GM12878 (cell line): ENCODE data around the gene OSER1. TPM values are rescaled to one million over a fixed set of nuclear protein-coding genes. Genes with fewer than 3 reads are reported as not detected.

ENCODE experiments used
- ATAC-seq: fragments of 200-7000 bp; cut with Tn5 transposase; 3 replicates; pipeline ENCODE4 v1.9.1; 2020; ENCODE audit warnings: mild to moderate bottlenecking, moderate library complexity
- BruUV-seq: library from RNA; stranded (reverse); fragments of 400-500 nt; replicated peaks from 2 replicates; lab custom pipeline; 2021; lab: Mats Ljungman, UMichigan
- CTCF ChIA-PET: fragments of 300-600 bp; sonication (Branson Sonifier 250); formaldehyde crosslinking; extraction: SDS; loops from one replicate; lab custom pipeline; 2021; ENCODE audit warnings: inconsistent platforms; lab: Yijun Ruan, JAX
- POLR2A ChIA-PET: fragments of 350-600 bp; formaldehyde crosslinking; extraction: SDS; loops from one replicate; lab custom pipeline; 2021; ENCODE audit warnings: inconsistent platforms; lab: Charles Lee
- RAD21 ChIA-PET: fragments of 300-600 bp; sonication (Branson Sonifier 250); formaldehyde crosslinking; loops from one replicate; lab custom pipeline; 2023; ENCODE audit warnings: antibody characterized with exemption; ENCODE audit not compliant: unreplicated experiment; lab: Charles Lee
- SMC1A ChIA-PET: fragments of 300-600 bp; sonication (Branson Sonifier 250); formaldehyde crosslinking; loops from one replicate; lab custom pipeline; 2023; ENCODE audit not compliant: unreplicated experiment, uncharacterized antibody; lab: Charles Lee
- DNase-seq: peaks from one replicate; pipeline ENCODE4 v3.0.0-alpha.2; 2011; ENCODE audit warnings: low read depth, low spot score
- FAIRE-seq: peaks from 3 replicates; lab custom pipeline; 2011; peaks lifted over from hg19 to GRCh38; lab: Jason Lieb, UNC
- H2AFZ ChIP-seq: 2 replicates; pipeline ENCODE4 v1.6.0; 2011; ENCODE audit warnings: low read depth, low read length, control low read depth; ENCODE audit not compliant: control insufficient read depth
- H3K27ac ChIP-seq: 2 replicates; pipeline ENCODE4 v1.5.1; 2011; ENCODE audit warnings: control low read depth; ENCODE audit not compliant: control insufficient read depth, insufficient read depth
- H3K27me3 ChIP-seq, 2 experiments: replicated peaks in 1 of 2; 2 replicates each; pipeline versions ENCODE4 v1.6.0 to v1.6.1; 2011; ENCODE audit warnings: low read length in 1 of 2; ENCODE audit not compliant: control insufficient read depth in 2 of 2, insufficient read depth in 2 of 2
- H3K36me3 ChIP-seq, 2 experiments: 2 replicates each; pipeline ENCODE4 v1.5.1; 2011; ENCODE audit warnings: low read length in 1 of 2; ENCODE audit not compliant: control insufficient read depth in 2 of 2, insufficient read depth in 2 of 2
- H3K4me1 ChIP-seq: 2 replicates; pipeline ENCODE4 v1.6.1; 2011; ENCODE audit warnings: mild to moderate bottlenecking, low read length, moderate library complexity, mixed read lengths; ENCODE audit not compliant: control insufficient read depth, insufficient read depth
- H3K4me2 ChIP-seq: 2 replicates; pipeline ENCODE4 v1.6.0; 2011; ENCODE audit warnings: control low read depth; ENCODE audit not compliant: control insufficient read depth, insufficient read depth
- H3K4me3 ChIP-seq: fragments of 200-600 bp; sonication (generic); 2 replicates; pipeline ENCODE4 v1.5.1; 2016
- H3K79me2 ChIP-seq: 2 replicates; pipeline ENCODE4 v1.6.0; 2011; ENCODE audit warnings: low read length; ENCODE audit not compliant: control insufficient read depth, insufficient read depth
- H3K9ac ChIP-seq: 2 replicates; pipeline ENCODE4 v1.8.0; 2011; ENCODE audit warnings: low read length, control low read depth, mixed read lengths; ENCODE audit not compliant: control insufficient read depth, insufficient read depth
- H3K9me3 ChIP-seq: replicated peaks from 3 replicates; pipeline ENCODE4 v1.5.1; 2011; ENCODE audit warnings: mild to moderate bottlenecking, low read length; ENCODE audit not compliant: control insufficient read depth, insufficient read depth
- H4K20me1 ChIP-seq: 2 replicates; pipeline ENCODE4 v1.6.0; 2011; ENCODE audit not compliant: control insufficient read depth, insufficient read depth
- CHD4 ChIP-seq: fragments of 200-600 bp; sonication (generic); IDR thresholded peaks from 2 replicates; pipeline ENCODE4 v1.6.1; 2016; ENCODE audit warnings: mild to moderate bottlenecking
- EGR1 ChIP-seq, 2 experiments: IDR thresholded peaks; 1 replicate in 1 of 2; 2 replicates in 1 of 2; pipeline ENCODE4 v1.6.1; 2011 to 2012; ENCODE audit warnings: low read depth in 2 of 2, low read length in 2 of 2, borderline replicate concordance in 1 of 2, mild to moderate bottlenecking in 1 of 2, moderate library complexity in 1 of 2
- TCF12 ChIP-seq: IDR thresholded peaks from 2 replicates; pipeline ENCODE4 v1.6.1; 2011; ENCODE audit warnings: low read depth, mild to moderate bottlenecking, low read length
- TCF3 ChIP-seq: IDR thresholded peaks from 2 replicates; pipeline ENCODE4 v1.6.1; 2012; ENCODE audit warnings: low read depth, mild to moderate bottlenecking, low read length, borderline replicate concordance; ENCODE audit not compliant: insufficient read depth
- ZNF24 ChIP-seq: fragments of 450-650 bp; IDR thresholded peaks from 2 replicates; pipeline ENCODE4 v1.6.1; 2017; ENCODE audit warnings: antibody characterized with exemption, mild to moderate bottlenecking
- WGBS: methylation state at CpG from one replicate; pipeline ENCODE4 v1.1.6; 2016; ENCODE audit warnings: low lambda C conversion rate; ENCODE audit not compliant: insufficient replicate concordance, insufficient coverage; ENCODE audit errors: missing lambda C conversion rate; 5-methylcytosine and 5-hydroxymethylcytosine counted together
- in situ Hi-C: fragments of 300-500 bp; cut with MboI; formaldehyde crosslinking; loops from 9 replicates; pipeline ENCODE4 v1.14.3; 2018; ENCODE audit warnings: mixed read lengths
- intact Hi-C: fragments of 100-400 bp; cut with micrococcal nuclease; formaldehyde crosslinking; loops from one replicate; pipeline ENCODE4 v1.14.2; 2022; ENCODE audit not compliant: unreplicated experiment
- polyA plus RNA-seq, 11 experiments: library from polyadenylated mRNA; depleted of rRNA in 4 of 11; unstranded in 6 of 11; stranded (reverse) in 5 of 11; fragments of >200 nt; fragmentation: Nextera tagmentation in 4 of 11; fragmentation: Illumina TruSeq in 1 of 11; extraction: Ambion mirVana in 4 of 11; extraction: Trizol in 1 of 11; gene quantifications; 1 replicate in 1 of 11; 2 replicates in 10 of 11; pipeline versions ENCODE4 v1.2.1 to v1.2.3, GENCODE V29; 2011 to 2016; ENCODE audit warnings: inconsistent platforms in 2 of 11, missing spikeins in 2 of 11, low read depth in 1 of 11
- total RNA-seq, 4 experiments: library from RNA; depleted of rRNA in 3 of 4; stranded (reverse); fragments of >200 nt in 3 of 4; fragmentation: Illumina TruSeq in 1 of 4; extraction: Trizol in 1 of 4; gene quantifications; 2 replicates each; pipeline versions ENCODE4 v1.2.1 to v1.2.3, GENCODE V29; 2013 to 2021
- TF ChIP-seq, protein P1 (sequence below): fragments of 450-650 bp; IDR thresholded peaks from 2 replicates; pipeline ENCODE4 v1.6.1; 2016; ENCODE audit warnings: mild to moderate bottlenecking
- TF ChIP-seq, protein P2 (sequence below): fragments of 450-650 bp; IDR thresholded peaks from 2 replicates; pipeline ENCODE4 v1.6.1; 2017; ENCODE audit warnings: antibody characterized with exemption, mild to moderate bottlenecking, moderate library complexity

OSER1 gene
- total and polyA plus RNA-seq, 10 of the 15 experiments (the other 5 are each of a cell fraction or from before 2014, with no cell fraction given) = 19.3 to 63.8 (median 28.4) TPM

DNA sequence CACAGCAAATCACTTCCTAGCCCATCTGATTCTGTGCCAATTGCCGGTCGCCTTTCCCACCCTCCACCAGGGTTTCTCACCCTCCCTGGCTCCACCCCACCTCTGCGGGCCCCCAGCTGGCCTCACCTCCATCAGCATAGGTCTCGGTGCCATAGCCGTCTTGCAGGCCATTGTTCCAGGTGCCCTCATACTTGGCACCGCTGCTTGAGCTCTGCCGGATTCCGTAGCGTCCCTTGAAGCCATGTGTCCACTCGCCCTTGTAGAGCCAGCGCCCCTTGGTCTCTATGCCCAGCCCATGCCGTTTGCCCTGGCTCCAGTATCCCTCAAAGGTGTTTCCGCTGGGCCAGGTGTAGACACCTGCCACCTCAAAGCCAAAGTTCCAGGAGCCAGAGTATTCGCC lies 24.4 kb downstream of the OSER1 start:
- Histone ChIP-seq H3K4me2 (no peak overlapping the region), H3K27me3 (peaks cover 6 to 12% of the 10 kb centered on the region in 2 experiments; a peak in 3 of 4 replicates), H3K4me3 (no peak overlapping the region)
- intact Hi-C loops = no loop called here
- no peak for ATAC-seq
- no peak for TF ChIP-seq EGR1 (IDR thresholded peaks at IDR 0.05; ENCODE audit: borderline replicate concordance in 1 of 2, low read depth in 2 of 2, low read length in 2 of 2)
- TF ChIP-seq TCF12 = no peak
- TF ChIP-seq, protein P1, sequence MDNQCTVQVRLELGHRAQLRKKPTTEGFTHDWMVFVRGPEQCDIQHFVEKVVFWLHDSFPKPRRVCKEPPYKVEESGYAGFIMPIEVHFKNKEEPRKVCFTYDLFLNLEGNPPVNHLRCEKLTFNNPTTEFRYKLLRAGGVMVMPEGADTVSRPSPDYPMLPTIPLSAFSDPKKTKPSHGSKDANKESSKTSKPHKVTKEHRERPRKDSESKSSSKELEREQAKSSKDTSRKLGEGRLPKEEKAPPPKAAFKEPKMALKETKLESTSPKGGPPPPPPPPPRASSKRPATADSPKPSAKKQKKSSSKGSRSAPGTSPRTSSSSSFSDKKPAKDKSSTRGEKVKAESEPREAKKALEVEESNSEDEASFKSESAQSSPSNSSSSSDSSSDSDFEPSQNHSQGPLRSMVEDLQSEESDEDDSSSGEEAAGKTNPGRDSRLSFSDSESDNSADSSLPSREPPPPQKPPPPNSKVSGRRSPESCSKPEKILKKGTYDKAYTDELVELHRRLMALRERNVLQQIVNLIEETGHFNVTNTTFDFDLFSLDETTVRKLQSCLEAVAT = no peak
- TF ChIP-seq TCF3 = no peak
- TF ChIP-seq CHD4 = no peak
- TF ChIP-seq, protein P2, sequence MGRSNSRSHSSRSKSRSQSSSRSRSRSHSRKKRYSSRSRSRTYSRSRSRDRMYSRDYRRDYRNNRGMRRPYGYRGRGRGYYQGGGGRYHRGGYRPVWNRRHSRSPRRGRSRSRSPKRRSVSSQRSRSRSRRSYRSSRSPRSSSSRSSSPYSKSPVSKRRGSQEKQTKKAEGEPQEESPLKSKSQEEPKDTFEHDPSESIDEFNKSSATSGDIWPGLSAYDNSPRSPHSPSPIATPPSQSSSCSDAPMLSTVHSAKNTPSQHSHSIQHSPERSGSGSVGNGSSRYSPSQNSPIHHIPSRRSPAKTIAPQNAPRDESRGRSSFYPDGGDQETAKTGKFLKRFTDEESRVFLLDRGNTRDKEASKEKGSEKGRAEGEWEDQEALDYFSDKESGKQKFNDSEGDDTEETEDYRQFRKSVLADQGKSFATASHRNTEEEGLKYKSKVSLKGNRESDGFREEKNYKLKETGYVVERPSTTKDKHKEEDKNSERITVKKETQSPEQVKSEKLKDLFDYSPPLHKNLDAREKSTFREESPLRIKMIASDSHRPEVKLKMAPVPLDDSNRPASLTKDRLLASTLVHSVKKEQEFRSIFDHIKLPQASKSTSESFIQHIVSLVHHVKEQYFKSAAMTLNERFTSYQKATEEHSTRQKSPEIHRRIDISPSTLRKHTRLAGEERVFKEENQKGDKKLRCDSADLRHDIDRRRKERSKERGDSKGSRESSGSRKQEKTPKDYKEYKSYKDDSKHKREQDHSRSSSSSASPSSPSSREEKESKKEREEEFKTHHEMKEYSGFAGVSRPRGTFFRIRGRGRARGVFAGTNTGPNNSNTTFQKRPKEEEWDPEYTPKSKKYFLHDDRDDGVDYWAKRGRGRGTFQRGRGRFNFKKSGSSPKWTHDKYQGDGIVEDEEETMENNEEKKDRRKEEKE = no peak
- no peak for TF ChIP-seq ZNF24
- TF ChIP-seq, all 136 proteins: peak for 0
- ChIA-PET CTCF (interaction anchor here (1.2 to 1.9 kb wide), 2 partner anchors 9 to 70 kb away, joined by 5 to 6 read pairs; no protein-coding TSS in a partner anchor), POLR2A (no interaction called here), RAD21 (interaction anchor here (0.8 kb wide), 1 partner anchor 70 kb away, joined by 3 read pairs; no protein-coding TSS in a partner anchor), SMC1A (no interaction called here)
- in situ Hi-C loops = loop anchor here (5.0 kb wide), 1 partner anchor 69 kb away; no protein-coding TSS in a partner anchor
- Histone ChIP-seq H3K36me3 (no peaks in the 10 kb centered on the region), H3K4me1 (no peaks in the 10 kb centered on the region), H2AFZ (no peak overlapping the region), H3K9ac (no peak overlapping the region), H3K79me2 (no peaks in the 10 kb centered on the region), H4K20me1 (no peaks in the 10 kb centered on the region), H3K9me3 (no peaks in the 10 kb centered on the region), H3K27ac (no peak overlapping the region)
- 72% methylated on average over 14 of the region's 14 CpGs for WGBS
- no peak for FAIRE-seq
- no peak for DNase-seq
- BruUV-seq = no TSS peak
